SK-N-SH (cell line): Measurements from ENCODE around the gene SNX17. TPM values are rescaled to one million over a fixed set of nuclear protein-coding genes. Genes with fewer than 3 reads are reported as not detected.

ENCODE experiments used
- CTCF ChIA-PET: fragments of 300-600, 350-600 bp; formaldehyde crosslinking; extraction: SDS; loops from one replicate; lab custom pipeline; 2021; lab: Yijun Ruan, JAX
- POLR2A ChIA-PET: fragments of 350-600 bp; sonication (Branson Sonifier 250); formaldehyde crosslinking; extraction: SDS; loops from one replicate; lab custom pipeline; 2020; ENCODE audit warnings: antibody characterized with exemption, inconsistent platforms; lab: Yijun Ruan, JAX
- DNase-seq: peaks from one replicate; pipeline ENCODE4 v3.0.0; 2012
- H2AFZ ChIP-seq: fragments of 200-600 bp; sonication (generic); 2 replicates; pipeline ENCODE4 v1.8.1; 2016; ENCODE audit warnings: antibody characterized with exemption, mild to moderate bottlenecking, low read depth
- H3F3A ChIP-seq: fragments of 200-600 bp; sonication (generic); replicated peaks from 2 replicates; pipeline ENCODE3; 2016; ENCODE audit warnings: antibody characterized with exemption, mild to moderate bottlenecking; ENCODE audit not compliant: insufficient read depth
- H3K27ac ChIP-seq, 2 experiments: fragments of 200-500 bp in 1 of 2; fragments of 200-600 bp in 1 of 2; sonication (Bioruptor generic) in 1 of 2; sonication (generic), shearing (Covaris generic) in 1 of 2; 2 replicates each; pipeline versions ENCODE4 v1.5.1 to v1.6.1; 2014 to 2016; ENCODE audit warnings: low read depth in 2 of 2, inconsistent platforms in 1 of 2, low read length in 1 of 2, mild to moderate bottlenecking in 1 of 2, mixed read lengths in 1 of 2
- H3K27me3 ChIP-seq: fragments of 200-600 bp; sonication (generic), shearing (Covaris generic); 2 replicates; pipeline ENCODE4 v1.6.1; 2016; ENCODE audit warnings: mixed run types; ENCODE audit not compliant: insufficient read depth
- H3K36me3 ChIP-seq, 2 experiments: fragments of 200-500 bp in 1 of 2; fragments of 200-600 bp in 1 of 2; sonication (Bioruptor generic) in 1 of 2; sonication (generic) in 1 of 2; replicated peaks in 1 of 2; 2 replicates each; pipeline versions ENCODE3 to v1.5.1; 2014 to 2016; ENCODE audit warnings: low read length in 1 of 2, mild to moderate bottlenecking in 1 of 2; ENCODE audit not compliant: insufficient read depth in 2 of 2, control insufficient read depth in 1 of 2
- H3K4me1 ChIP-seq, 2 experiments: fragments of 200-500 bp in 1 of 2; fragments of 200-600 bp in 1 of 2; sonication (Bioruptor generic) in 1 of 2; sonication (generic), shearing (Covaris generic) in 1 of 2; 2 replicates each; pipeline versions ENCODE4 v1.5.1 to v1.6.1; 2014 to 2016; ENCODE audit warnings: low read depth in 1 of 2, low read length in 1 of 2, mixed run types in 1 of 2; ENCODE audit not compliant: insufficient read depth in 2 of 2, control insufficient read depth in 1 of 2
- H3K4me2 ChIP-seq: fragments of 200-600 bp; sonication (generic), shearing (Covaris generic); 2 replicates; pipeline ENCODE4 v1.6.1; 2017; ENCODE audit warnings: mixed run types
- H3K4me3 ChIP-seq, 2 experiments: fragments of 200-500 bp in 1 of 2; fragments of 200-600 bp in 1 of 2; sonication (Bioruptor generic) in 1 of 2; sonication (generic), shearing (Covaris generic) in 1 of 2; 2 replicates each; pipeline versions ENCODE4 v1.5.1 to v1.8.1; 2014 to 2016; ENCODE audit warnings: low read depth in 2 of 2, inconsistent platforms in 1 of 2, low read length in 1 of 2, mild to moderate bottlenecking in 1 of 2, mixed read lengths in 1 of 2, moderate library complexity in 1 of 2
- H3K79me2 ChIP-seq: fragments of 200-600 bp; sonication (generic); 2 replicates; pipeline ENCODE4 v1.8.1; 2017; ENCODE audit warnings: mild to moderate bottlenecking; ENCODE audit not compliant: insufficient read depth
- H3K9ac ChIP-seq: fragments of 200-600 bp; sonication (generic); 2 replicates; pipeline ENCODE4 v1.6.1; 2017; ENCODE audit warnings: mixed run types
- H3K9me2 ChIP-seq: fragments of 200-600 bp; sonication (generic); 2 replicates; pipeline ENCODE4 v1.6.1; 2017; ENCODE audit warnings: mixed run types
- H3K9me3 ChIP-seq: fragments of 200-600 bp; sonication (generic); 2 replicates; pipeline ENCODE4 v1.6.1; 2017; ENCODE audit warnings: mixed run types, mild to moderate bottlenecking, moderate library complexity
- H4K20me1 ChIP-seq: fragments of 200-600 bp; sonication (generic); 2 replicates; pipeline ENCODE4 v1.6.1; 2017; ENCODE audit warnings: mild to moderate bottlenecking, mixed run types; ENCODE audit not compliant: insufficient read depth
- CHD2 ChIP-seq: fragments of 150-350 bp; IDR thresholded peaks from 2 replicates; pipeline ENCODE4 v1.6.1; 2018; ENCODE audit warnings: low read length; ENCODE audit not compliant: partially characterized antibody
- ELF1 ChIP-seq: IDR thresholded peaks from 2 replicates; pipeline ENCODE4 v1.4.0; 2012
- EP300 ChIP-seq, 2 experiments: IDR thresholded peaks; 2 replicates each; pipeline versions ENCODE4 v1.4.0 to v1.6.1; 2012; ENCODE audit warnings: borderline replicate concordance in 1 of 2, low read depth in 1 of 2, low read length in 1 of 2
- FOSL2 ChIP-seq: IDR thresholded peaks from 2 replicates; pipeline ENCODE4 v1.4.0; 2012; ENCODE audit warnings: low read depth, mild to moderate bottlenecking, moderate library complexity, borderline replicate concordance
- FOXJ3 ChIP-seq: sonication (generic); formaldehyde crosslinking; IDR thresholded peaks from 2 replicates; pipeline ENCODE4 v1.5.1; 2020; ENCODE audit warnings: mild to moderate bottlenecking, missing genetic modification reagents
- GABPA ChIP-seq: IDR thresholded peaks from 2 replicates; pipeline ENCODE4 v1.4.0; 2012; ENCODE audit warnings: low read depth, mild to moderate bottlenecking
- GATA2 ChIP-seq: sonication (generic); formaldehyde crosslinking; IDR thresholded peaks from 2 replicates; pipeline ENCODE4 v1.5.0; 2020; ENCODE audit warnings: mild to moderate bottlenecking, missing genetic modification reagents
- MEF2A ChIP-seq: IDR thresholded peaks from 2 replicates; pipeline ENCODE4 v1.4.0; 2012; ENCODE audit warnings: low read depth, borderline replicate concordance
- MXI1 ChIP-seq: IDR thresholded peaks from 2 replicates; pipeline ENCODE4 v1.6.1; 2012; ENCODE audit warnings: mild to moderate bottlenecking, low read depth, low read length, improper control_type of control experiment
- NFIC ChIP-seq: IDR thresholded peaks from 2 replicates; pipeline ENCODE4 v1.4.0; 2012; ENCODE audit warnings: borderline replicate concordance
- RFX5 ChIP-seq: IDR thresholded peaks from 2 replicates; pipeline ENCODE4 v1.6.1; 2012; ENCODE audit warnings: mild to moderate bottlenecking, improper control_type of control experiment, low read length
- RXRA ChIP-seq: IDR thresholded peaks from 2 replicates; pipeline ENCODE4 v1.4.0; 2012; ENCODE audit warnings: low read depth, mild to moderate bottlenecking, borderline replicate concordance
- SMC3 ChIP-seq: IDR thresholded peaks from 2 replicates; pipeline ENCODE4 v1.6.1; 2012; ENCODE audit warnings: low read depth, low read length, improper control_type of control experiment
- TAF1 ChIP-seq: IDR thresholded peaks from 2 replicates; pipeline ENCODE4 v1.6.1; 2012; ENCODE audit warnings: low read depth, mild to moderate bottlenecking, low read length, moderate library complexity, borderline replicate concordance
- TEAD4 ChIP-seq: IDR thresholded peaks from 2 replicates; pipeline ENCODE4 v1.4.0; 2012; ENCODE audit warnings: mild to moderate bottlenecking, borderline replicate concordance; ENCODE audit not compliant: insufficient read depth
- YY1 ChIP-seq: IDR thresholded peaks from 2 replicates; pipeline ENCODE4 v1.4.0; 2012; ENCODE audit warnings: low read depth, mild to moderate bottlenecking
- WGBS: methylation state at CpG from one replicate; pipeline ENCODE4 v1.1.6; 2017; ENCODE audit warnings: low lambda C conversion rate; 5-methylcytosine and 5-hydroxymethylcytosine counted together
- polyA plus RNA-seq, 3 experiments: library from polyadenylated mRNA; depleted of rRNA; stranded (reverse); fragments of >200 nt; gene quantifications; 2 replicates each; pipeline ENCODE4 v1.2.3, GENCODE V29; 2012
- TF ChIP-seq, protein P1 (sequence below): fragments of 150-350 bp; IDR thresholded peaks from 2 replicates; pipeline ENCODE4 v1.6.1; 2017; ENCODE audit warnings: antibody characterized with exemption, low read length, low read depth, borderline replicate concordance
- TF ChIP-seq, protein P2 (sequence below): IDR thresholded peaks from 2 replicates; pipeline ENCODE4 v1.4.0; 2012; ENCODE audit warnings: low read depth, borderline replicate concordance
- TF ChIP-seq, protein P3 (sequence below): IDR thresholded peaks from 2 replicates; pipeline ENCODE4 v1.6.1; 2012; ENCODE audit warnings: mild to moderate bottlenecking, low read depth, low read length, moderate library complexity
- TF ChIP-seq, protein P4 (sequence below): IDR thresholded peaks from 2 replicates; pipeline ENCODE4 v1.4.0; 2012; ENCODE audit warnings: low read depth
- TF ChIP-seq, protein P5 (sequence below): fragments of 150-350 bp; IDR thresholded peaks from 2 replicates; pipeline ENCODE4 v1.6.1; 2016; ENCODE audit warnings: mild to moderate bottlenecking, low read depth, low read length

SNX17 gene
- polyA plus RNA-seq, 1 of the 3 experiments (the other 2 are of a cell fraction): 145 TPM

DNA sequence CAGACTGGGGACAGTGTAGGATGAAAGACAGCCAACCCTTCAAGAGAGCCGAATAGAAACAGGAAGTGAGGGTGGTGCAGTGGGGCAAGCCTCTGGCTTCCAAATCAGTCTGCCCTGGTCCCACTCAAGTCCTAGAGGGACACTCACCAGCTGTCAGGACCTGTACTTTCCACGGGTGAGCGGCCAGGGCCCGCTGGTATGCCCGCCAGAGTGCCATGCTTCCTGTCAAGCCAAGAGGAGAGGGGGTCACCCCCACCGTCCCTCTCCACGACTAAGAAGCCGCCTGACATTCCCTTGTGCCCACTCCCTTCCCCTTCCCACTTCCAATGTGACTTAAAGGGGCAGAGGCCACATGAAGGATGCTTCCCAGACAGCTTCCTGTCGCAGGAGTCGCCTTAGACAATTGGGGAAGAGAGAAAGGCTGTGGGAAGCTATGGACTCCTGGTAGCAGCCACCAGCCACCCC lies 48.1 kb upstream of the SNX17 start (continued):
- TF ChIP-seq FOSL2 (no peak), YY1 (no peak), EP300 (IDR thresholded peaks at IDR 0.05; ENCODE audit: borderline replicate concordance in 1 of 2, low read depth in 1 of 2, low read length in 1 of 2) (no peak), MXI1 (no peak), TEAD4 (no peak), RXRA (no peak), MEF2A (no peak)
- TF ChIP-seq, protein P1, sequence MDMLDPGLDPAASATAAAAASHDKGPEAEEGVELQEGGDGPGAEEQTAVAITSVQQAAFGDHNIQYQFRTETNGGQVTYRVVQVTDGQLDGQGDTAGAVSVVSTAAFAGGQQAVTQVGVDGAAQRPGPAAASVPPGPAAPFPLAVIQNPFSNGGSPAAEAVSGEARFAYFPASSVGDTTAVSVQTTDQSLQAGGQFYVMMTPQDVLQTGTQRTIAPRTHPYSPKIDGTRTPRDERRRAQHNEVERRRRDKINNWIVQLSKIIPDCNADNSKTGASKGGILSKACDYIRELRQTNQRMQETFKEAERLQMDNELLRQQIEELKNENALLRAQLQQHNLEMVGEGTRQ: no peak

DNA sequence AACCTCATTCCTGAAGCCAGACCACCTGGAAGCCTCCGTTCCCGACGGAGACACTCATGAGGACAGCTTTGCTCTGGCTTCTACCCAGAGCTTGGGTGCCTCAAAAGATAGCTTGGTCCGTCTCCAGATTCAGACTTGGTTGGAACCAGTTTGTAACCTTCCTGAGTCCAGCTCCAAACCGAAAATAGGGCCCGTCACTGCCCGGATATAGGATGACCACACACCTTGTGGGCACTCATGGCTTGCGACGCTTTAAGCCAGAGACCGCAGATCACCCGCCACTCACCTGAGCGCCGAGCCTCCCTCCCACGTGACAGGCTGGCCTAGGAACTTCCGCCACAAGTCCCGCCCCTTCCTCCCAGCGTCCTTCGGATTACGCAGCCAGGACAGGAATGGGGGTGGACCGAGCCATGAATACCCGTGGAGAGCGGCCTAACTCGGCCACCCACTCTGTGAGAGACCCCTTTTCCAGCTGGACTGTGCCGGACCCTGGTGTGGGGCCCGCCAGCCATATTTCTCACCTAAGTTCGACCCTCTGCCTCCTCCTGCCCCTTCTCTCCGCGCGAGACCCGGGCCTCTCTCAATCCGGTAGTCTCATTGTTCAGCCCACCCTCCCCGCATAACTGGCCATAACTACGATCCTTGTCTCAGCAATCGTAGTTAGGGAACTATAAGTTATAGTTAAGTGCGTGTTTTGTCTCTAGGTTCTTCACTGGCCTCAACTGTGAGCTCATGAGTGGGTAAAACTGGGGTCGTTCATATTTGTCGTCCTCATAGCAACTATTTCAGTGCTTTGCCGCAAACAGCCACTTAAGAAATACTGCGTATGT lies 47.4 kb upstream of the SNX17 start, which contains the start of gene MPV17:
Gene MPV17 (minus strand): TSS at position 332 of the 830 bp plus-strand sequence. CDS start 580 bp downstream, outside the sequence.
- Histone ChIP-seq H3K4me2 (peak within 1 kb of the TSS; percentile 93), H3K9me2 (no peaks in the 10 kb centered on the region), H3K27ac (peak within 1 kb of the TSS; percentile 90 to 98), H2AFZ (peak within 1 kb of the TSS; percentile 68), H3F3A (peaks cover 13% of the 10 kb centered on the region), H3K9me3 (no peaks in the 10 kb centered on the region), H3K9ac (peak within 1 kb of the TSS; percentile 90), H3K27me3 (no peaks in the 10 kb centered on the region), H3K79me2 (peaks cover 28% of the 10 kb centered on the region; the same call in 1 of the 2 replicates), H3K36me3 (peaks cover 3 to 22% of the 10 kb centered on the region in 2 experiments), H4K20me1 (no peaks in the 10 kb centered on the region), H3K4me3 (peak within 1 kb of the TSS; percentile 76 to 93), H3K4me1 (peaks cover 9 to 23% of the 10 kb centered on the region in 2 experiments; a peak in 3 of 4 replicates)
- WGBS: 1% methylated on average over 29 of the region's 39 CpGs
- ChIA-PET CTCF (interaction anchor here (0.6 to 2.8 kb wide), 11 partner anchors 9 to 274 kb away, joined by 3 to 27 read pairs (median 4); partner anchors contain the start of gene EIF2B4), POLR2A (interaction anchor here (0.6 to 2.8 kb wide), 17 partner anchors 8 to 252 kb away, joined by 3 to 16 read pairs (median 5); partner anchors contain the start of genes EIF2B4, GTF3C2, NRBP1 and OST4)
- DNase-seq: peak; percentile 98
- TF ChIP-seq RFX5: no peak; the same call in 1 of the 2 replicates
- TF ChIP-seq GATA2 (CRISPR knock-in tag): no peak
- no peak for TF ChIP-seq NFIC
- peak; percentile 92 for TF ChIP-seq TAF1
- TF ChIP-seq TEAD4: no peak; the same call in 1 of the 2 replicates
- TF ChIP-seq, protein P2, sequence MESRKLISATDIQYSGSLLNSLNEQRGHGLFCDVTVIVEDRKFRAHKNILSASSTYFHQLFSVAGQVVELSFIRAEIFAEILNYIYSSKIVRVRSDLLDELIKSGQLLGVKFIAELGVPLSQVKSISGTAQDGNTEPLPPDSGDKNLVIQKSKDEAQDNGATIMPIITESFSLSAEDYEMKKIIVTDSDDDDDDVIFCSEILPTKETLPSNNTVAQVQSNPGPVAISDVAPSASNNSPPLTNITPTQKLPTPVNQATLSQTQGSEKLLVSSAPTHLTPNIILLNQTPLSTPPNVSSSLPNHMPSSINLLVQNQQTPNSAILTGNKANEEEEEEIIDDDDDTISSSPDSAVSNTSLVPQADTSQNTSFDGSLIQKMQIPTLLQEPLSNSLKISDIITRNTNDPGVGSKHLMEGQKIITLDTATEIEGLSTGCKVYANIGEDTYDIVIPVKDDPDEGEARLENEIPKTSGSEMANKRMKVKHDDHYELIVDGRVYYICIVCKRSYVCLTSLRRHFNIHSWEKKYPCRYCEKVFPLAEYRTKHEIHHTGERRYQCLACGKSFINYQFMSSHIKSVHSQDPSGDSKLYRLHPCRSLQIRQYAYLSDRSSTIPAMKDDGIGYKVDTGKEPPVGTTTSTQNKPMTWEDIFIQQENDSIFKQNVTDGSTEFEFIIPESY: no peak; the same call in 1 of the 2 replicates
- TF ChIP-seq MXI1: peak; percentile 98
- peak; percentile 94 for TF ChIP-seq GABPA
- TF ChIP-seq, protein P3, sequence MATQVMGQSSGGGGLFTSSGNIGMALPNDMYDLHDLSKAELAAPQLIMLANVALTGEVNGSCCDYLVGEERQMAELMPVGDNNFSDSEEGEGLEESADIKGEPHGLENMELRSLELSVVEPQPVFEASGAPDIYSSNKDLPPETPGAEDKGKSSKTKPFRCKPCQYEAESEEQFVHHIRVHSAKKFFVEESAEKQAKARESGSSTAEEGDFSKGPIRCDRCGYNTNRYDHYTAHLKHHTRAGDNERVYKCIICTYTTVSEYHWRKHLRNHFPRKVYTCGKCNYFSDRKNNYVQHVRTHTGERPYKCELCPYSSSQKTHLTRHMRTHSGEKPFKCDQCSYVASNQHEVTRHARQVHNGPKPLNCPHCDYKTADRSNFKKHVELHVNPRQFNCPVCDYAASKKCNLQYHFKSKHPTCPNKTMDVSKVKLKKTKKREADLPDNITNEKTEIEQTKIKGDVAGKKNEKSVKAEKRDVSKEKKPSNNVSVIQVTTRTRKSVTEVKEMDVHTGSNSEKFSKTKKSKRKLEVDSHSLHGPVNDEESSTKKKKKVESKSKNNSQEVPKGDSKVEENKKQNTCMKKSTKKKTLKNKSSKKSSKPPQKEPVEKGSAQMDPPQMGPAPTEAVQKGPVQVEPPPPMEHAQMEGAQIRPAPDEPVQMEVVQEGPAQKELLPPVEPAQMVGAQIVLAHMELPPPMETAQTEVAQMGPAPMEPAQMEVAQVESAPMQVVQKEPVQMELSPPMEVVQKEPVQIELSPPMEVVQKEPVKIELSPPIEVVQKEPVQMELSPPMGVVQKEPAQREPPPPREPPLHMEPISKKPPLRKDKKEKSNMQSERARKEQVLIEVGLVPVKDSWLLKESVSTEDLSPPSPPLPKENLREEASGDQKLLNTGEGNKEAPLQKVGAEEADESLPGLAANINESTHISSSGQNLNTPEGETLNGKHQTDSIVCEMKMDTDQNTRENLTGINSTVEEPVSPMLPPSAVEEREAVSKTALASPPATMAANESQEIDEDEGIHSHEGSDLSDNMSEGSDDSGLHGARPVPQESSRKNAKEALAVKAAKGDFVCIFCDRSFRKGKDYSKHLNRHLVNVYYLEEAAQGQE: no peak
- no peak for TF ChIP-seq ELF1
- no peak for TF ChIP-seq SMC3
- TF ChIP-seq, protein P4, sequence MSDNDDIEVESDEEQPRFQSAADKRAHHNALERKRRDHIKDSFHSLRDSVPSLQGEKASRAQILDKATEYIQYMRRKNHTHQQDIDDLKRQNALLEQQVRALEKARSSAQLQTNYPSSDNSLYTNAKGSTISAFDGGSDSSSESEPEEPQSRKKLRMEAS: peak; percentile 98
- no peak; the same call in 1 of the 2 replicates for TF ChIP-seq FOSL2
- no peak for TF ChIP-seq FOXJ3
- TF ChIP-seq, protein P5, sequence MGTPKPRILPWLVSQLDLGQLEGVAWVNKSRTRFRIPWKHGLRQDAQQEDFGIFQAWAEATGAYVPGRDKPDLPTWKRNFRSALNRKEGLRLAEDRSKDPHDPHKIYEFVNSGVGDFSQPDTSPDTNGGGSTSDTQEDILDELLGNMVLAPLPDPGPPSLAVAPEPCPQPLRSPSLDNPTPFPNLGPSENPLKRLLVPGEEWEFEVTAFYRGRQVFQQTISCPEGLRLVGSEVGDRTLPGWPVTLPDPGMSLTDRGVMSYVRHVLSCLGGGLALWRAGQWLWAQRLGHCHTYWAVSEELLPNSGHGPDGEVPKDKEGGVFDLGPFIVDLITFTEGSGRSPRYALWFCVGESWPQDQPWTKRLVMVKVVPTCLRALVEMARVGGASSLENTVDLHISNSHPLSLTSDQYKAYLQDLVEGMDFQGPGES: no peak
- TF ChIP-seq YY1: peak; percentile 77
- TF ChIP-seq CHD2: peak; percentile 88
